ENCODE measurements around the gene NAXE.
A peak's percentile ranks its signal among the peaks of the same experiment; 100 is the strongest.

DNA sequence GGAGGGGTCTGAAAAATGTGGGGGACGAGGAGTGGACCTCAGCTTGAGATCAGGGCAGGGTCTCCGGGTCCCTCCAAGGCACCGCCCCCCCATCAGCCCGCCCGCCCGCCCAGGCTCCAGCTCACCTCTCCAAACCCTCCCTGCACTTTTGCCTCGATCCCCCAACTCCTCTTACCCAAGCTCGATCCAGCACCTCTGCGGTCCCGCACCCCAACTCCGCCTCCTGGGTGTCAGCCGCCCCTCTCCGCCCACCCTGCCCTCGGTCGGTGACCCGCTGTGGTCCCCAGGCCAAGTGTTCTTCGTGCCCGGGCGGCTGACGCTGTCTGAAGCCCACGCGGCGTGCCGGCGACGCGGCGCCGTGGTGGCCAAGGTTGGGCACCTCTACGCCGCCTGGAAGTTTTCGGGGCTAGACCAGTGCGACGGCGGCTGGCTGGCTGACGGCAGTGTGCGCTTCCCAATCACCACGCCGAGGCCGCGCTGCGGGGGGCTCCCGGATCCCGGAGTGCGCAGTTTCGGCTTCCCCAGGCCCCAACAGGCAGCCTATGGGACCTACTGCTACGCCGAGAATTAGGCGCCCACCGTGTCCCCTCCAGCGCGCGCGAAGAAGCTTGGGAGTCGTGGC, 33.3 kb downstream of the NAXE start:
- TF ChIP-seq, protein P1, sequence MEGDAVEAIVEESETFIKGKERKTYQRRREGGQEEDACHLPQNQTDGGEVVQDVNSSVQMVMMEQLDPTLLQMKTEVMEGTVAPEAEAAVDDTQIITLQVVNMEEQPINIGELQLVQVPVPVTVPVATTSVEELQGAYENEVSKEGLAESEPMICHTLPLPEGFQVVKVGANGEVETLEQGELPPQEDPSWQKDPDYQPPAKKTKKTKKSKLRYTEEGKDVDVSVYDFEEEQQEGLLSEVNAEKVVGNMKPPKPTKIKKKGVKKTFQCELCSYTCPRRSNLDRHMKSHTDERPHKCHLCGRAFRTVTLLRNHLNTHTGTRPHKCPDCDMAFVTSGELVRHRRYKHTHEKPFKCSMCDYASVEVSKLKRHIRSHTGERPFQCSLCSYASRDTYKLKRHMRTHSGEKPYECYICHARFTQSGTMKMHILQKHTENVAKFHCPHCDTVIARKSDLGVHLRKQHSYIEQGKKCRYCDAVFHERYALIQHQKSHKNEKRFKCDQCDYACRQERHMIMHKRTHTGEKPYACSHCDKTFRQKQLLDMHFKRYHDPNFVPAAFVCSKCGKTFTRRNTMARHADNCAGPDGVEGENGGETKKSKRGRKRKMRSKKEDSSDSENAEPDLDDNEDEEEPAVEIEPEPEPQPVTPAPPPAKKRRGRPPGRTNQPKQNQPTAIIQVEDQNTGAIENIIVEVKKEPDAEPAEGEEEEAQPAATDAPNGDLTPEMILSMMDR (IDR thresholded peaks at IDR 0.05; ENCODE audit: poor library complexity) = no peak
- TF ChIP-seq EZH2 (IDR thresholded peaks at IDR 0.05; ENCODE audit: borderline replicate concordance) = peak; percentile 80
